IMR-90 (cell line): ENCODE data around the gene CCDC138. TPM values are rescaled to one million over a fixed set of nuclear protein-coding genes. Genes with fewer than 3 reads are reported as not detected.

Experiments
- ATAC-seq: fragments of 200-7000 bp; cut with Tn5 transposase; 2 replicates; pipeline ENCODE4 v1.9.1; 2020; ENCODE audit warnings: low read depth, mild to moderate bottlenecking, moderate library complexity
- BruUV-seq: library from RNA; stranded (reverse); fragments of 400-500 nt; replicated peaks from 2 replicates; lab custom pipeline; 2021; lab: Mats Ljungman, UMichigan
- CTCF ChIA-PET: fragments of 300-600 bp; formaldehyde crosslinking; extraction: SDS; loops from one replicate; lab custom pipeline; 2021; ENCODE audit warnings: antibody characterized with exemption; lab: Yijun Ruan, JAX
- POLR2A ChIA-PET: fragments of 300-600 bp; sonication (Branson Sonifier 250); formaldehyde crosslinking; loops from one replicate; lab custom pipeline; 2022; ENCODE audit warnings: antibody characterized with exemption; ENCODE audit not compliant: unreplicated experiment; lab: Charles Lee
- DNase-seq: peaks from one replicate; pipeline ENCODE4 v3.0.0; 2013
- H2AFZ ChIP-seq: replicated peaks from 2 replicates; pipeline ENCODE3; 2013; ENCODE audit warnings: low read length, mild to moderate bottlenecking; ENCODE audit not compliant: poor library complexity
- H2AK5ac ChIP-seq: 2 replicates; pipeline ENCODE4 v1.6.1; 2013; ENCODE audit warnings: low read depth, low read length, inconsistent platforms
- H2AK9ac ChIP-seq: replicated peaks from 2 replicates; pipeline ENCODE3; 2013; ENCODE audit warnings: mild to moderate bottlenecking, low read depth, low read length, moderate library complexity; ENCODE audit not compliant: poor library complexity
- H2BK120ac ChIP-seq: 2 replicates; pipeline ENCODE4 v1.6.1; 2013; ENCODE audit warnings: low read depth, low read length, inconsistent platforms
- H2BK15ac ChIP-seq: 3 replicates; pipeline ENCODE4 v1.6.1; 2013; ENCODE audit warnings: low read depth, low read length, inconsistent platforms
- H2BK20ac ChIP-seq: 2 replicates; pipeline ENCODE4 v1.6.1; 2013; ENCODE audit warnings: low read depth, mild to moderate bottlenecking, inconsistent platforms, low read length, moderate library complexity
- H2BK5ac ChIP-seq: 2 replicates; pipeline ENCODE4 v1.6.1; 2013; ENCODE audit warnings: mild to moderate bottlenecking, low read depth, low read length, inconsistent platforms; ENCODE audit not compliant: poor library complexity, severe bottlenecking
- H3K14ac ChIP-seq: replicated peaks from 2 replicates; pipeline ENCODE4 v1.6.1; 2013; ENCODE audit warnings: low read depth, low read length, inconsistent platforms
- H3K18ac ChIP-seq: 2 replicates; pipeline ENCODE4 v1.6.1; 2013; ENCODE audit warnings: low read depth, low read length, control low read depth
- H3K23ac ChIP-seq: 2 replicates; pipeline ENCODE4 v1.6.1; 2013; ENCODE audit warnings: low read depth, low read length, inconsistent platforms
- H3K27ac ChIP-seq: 2 replicates; pipeline ENCODE4 v1.5.1; 2013; ENCODE audit warnings: mild to moderate bottlenecking, control low read depth, low read length; ENCODE audit not compliant: insufficient read depth
- H3K27me3 ChIP-seq: 2 replicates; pipeline ENCODE4 v1.6.1; 2013; ENCODE audit warnings: low read length; ENCODE audit not compliant: control insufficient read depth, insufficient read depth
- H3K36me3 ChIP-seq: 2 replicates; pipeline ENCODE4 v1.6.1; 2013; ENCODE audit warnings: low read length, mixed read lengths; ENCODE audit not compliant: control insufficient read depth, insufficient read depth
- H3K4ac ChIP-seq: 2 replicates; pipeline ENCODE4 v1.6.1; 2013; ENCODE audit warnings: low read depth, low read length, inconsistent platforms
- H3K4me1 ChIP-seq: 2 replicates; pipeline ENCODE4 v1.6.1; 2013; ENCODE audit warnings: low read length, mixed read lengths; ENCODE audit not compliant: control insufficient read depth, insufficient read depth
- H3K4me2 ChIP-seq: 2 replicates; pipeline ENCODE4 v1.6.1; 2013; ENCODE audit warnings: low read depth, mild to moderate bottlenecking, control low read depth, low read length, moderate library complexity
- H3K4me3 ChIP-seq: 2 replicates; pipeline ENCODE4 v1.5.1; 2013; ENCODE audit warnings: low read depth, mild to moderate bottlenecking, control low read depth, low read length, moderate library complexity; ENCODE audit not compliant: insufficient read depth
- H3K56ac ChIP-seq: 2 replicates; pipeline ENCODE4 v1.6.1; 2013; ENCODE audit warnings: low read length, inconsistent platforms; ENCODE audit not compliant: insufficient read depth; ENCODE audit errors: extremely low read depth
- H3K79me1 ChIP-seq, 2 experiments: 2 replicates each; pipeline ENCODE4 v1.6.1; 2013; ENCODE audit warnings: low read length in 2 of 2, inconsistent platforms in 1 of 2, low read depth in 1 of 2
- H3K9ac ChIP-seq: 2 replicates; pipeline ENCODE4 v1.6.1; 2013; ENCODE audit warnings: low read depth, low read length, control low read depth
- H3K9me1 ChIP-seq: 2 replicates; pipeline ENCODE4 v1.6.1; 2013; ENCODE audit warnings: low read length, inconsistent platforms; ENCODE audit not compliant: insufficient read depth
- H3K9me3 ChIP-seq: 2 replicates; pipeline ENCODE4 v1.6.1; 2013; ENCODE audit warnings: low read length; ENCODE audit not compliant: control insufficient read depth, insufficient read depth
- H4K20me1 ChIP-seq: 2 replicates; pipeline ENCODE4 v1.6.1; 2013; ENCODE audit warnings: low read length, inconsistent platforms; ENCODE audit not compliant: insufficient read depth
- H4K5ac ChIP-seq: 2 replicates; pipeline ENCODE4 v1.6.1; 2013; ENCODE audit warnings: mild to moderate bottlenecking, low read depth, low read length, control low read depth
- H4K8ac ChIP-seq, 2 experiments: 2 replicates each; pipeline ENCODE4 v1.6.1; 2013; ENCODE audit warnings: low read depth in 2 of 2, low read length in 2 of 2, control low read depth in 1 of 2, inconsistent platforms in 1 of 2
- H4K91ac ChIP-seq: 2 replicates; pipeline ENCODE4 v1.6.1; 2013; ENCODE audit warnings: low read depth, low read length, inconsistent platforms; ENCODE audit not compliant: insufficient read depth
- ELK1 ChIP-seq: fragments of 150-350 bp; IDR thresholded peaks from 2 replicates; pipeline ENCODE4 v1.6.1; 2016; ENCODE audit warnings: low read depth, mild to moderate bottlenecking, low read length, moderate library complexity, borderline replicate concordance
- WGBS, 2 experiments: methylation state at CpG; one replicate each; pipeline versions ENCODE4 v1.1.5 to v1.1.7; 2013; ENCODE audit warnings: missing lambda C conversion rate in 2 of 2; ENCODE audit not compliant: insufficient read length in 1 of 2; ENCODE audit errors: extremely low coverage in 2 of 2; 5-methylcytosine and 5-hydroxymethylcytosine counted together
- dilution Hi-C: fragments of 300-500 bp; cut with HindIII; formaldehyde crosslinking; loops from one replicate; pipeline ENCODE4 v1.14.3; 2018; ENCODE audit warnings: low sequenced_read_pairs; ENCODE audit not compliant: unreplicated experiment
- in situ Hi-C: fragments of 300-500 bp; cut with MboI; formaldehyde crosslinking; loops from 3 replicates; pipeline ENCODE4 v1.14.3; 2019; ENCODE audit warnings: low sequenced_read_pairs, inconsistent platforms, mixed read lengths
- intact Hi-C: fragments of 100-400 bp; cut with micrococcal nuclease; formaldehyde crosslinking; loops from 2 replicates; pipeline ENCODE4 v1.10.0; 2022
- polyA plus RNA-seq, 3 experiments: library from polyadenylated mRNA; depleted of rRNA; stranded (reverse); fragments of >200 nt; gene quantifications; 2 replicates each; pipeline ENCODE4 v1.2.3, GENCODE V29; 2012; ENCODE audit warnings: low replicate concordance in 1 of 3
- total RNA-seq: library from RNA; depleted of rRNA; stranded (reverse); fragments of >200 nt; gene quantifications from 2 replicates; pipeline ENCODE4 v1.2.3, GENCODE V29; 2012

CCDC138 gene
- total and polyA plus RNA-seq, 2 of the 4 experiments (the other 2 are of a cell fraction), result 1.5 to 2.9 TPM

- DNase-seq (no peak), ATAC-seq (no peak)
- POLR2A ChIA-PET, result no interaction called here
- Histone ChIP-seq H3K9me1 (no peaks in the 10 kb centered on the region), H4K8ac (no peak overlapping the region), H2BK120ac (no peak overlapping the region), H3K14ac (no peak overlapping the region), H3K79me1 (no peaks in the 10 kb centered on the region), H3K4me1 (no peaks in the 10 kb centered on the region), H3K4ac (no peak overlapping the region), H2AK5ac (no peak overlapping the region), H4K5ac (no peak overlapping the region), H3K9me3 (peaks cover 2% of the 10 kb centered on the region), H4K20me1 (no peaks in the 10 kb centered on the region), H2BK15ac (no peak overlapping the region), H2AK9ac (no peak overlapping the region), H3K27ac (no peak overlapping the region), H3K4me2 (no peak overlapping the region), H3K36me3 (no peaks in the 10 kb centered on the region), H3K23ac (no peak overlapping the region), H3K27me3 (no peaks in the 10 kb centered on the region), H2AFZ (no peak overlapping the region), H2BK5ac (no peak overlapping the region), H3K9ac (no peak overlapping the region), H2BK20ac (no peak overlapping the region), H3K18ac (no peak overlapping the region), H3K4me3 (no peak overlapping the region), H4K91ac (no peak overlapping the region), H3K56ac (no peak overlapping the region)
- BruUV-seq, result no TSS peak
- in situ Hi-C loops (no loop called here), dilution Hi-C loops (no loop called here), intact Hi-C loops (no loop called here)
- WGBS, 2 experiments, result no CpG with 5 or more reads among the region's 5 CpGs
- CTCF ChIA-PET, result no interaction called here
- TF ChIP-seq ELK1, result no peak
These were observed 37.9 kb downstream of the CCDC138 start for GRCh38 chr2:108824316-108825070.
